ENCODE results near the gene YTHDC1.
"Not testable (repeated sequence)": the region's sequence is repeated elsewhere in the genome, so short reads cannot be mapped to it uniquely, and the experiment has no call there.

The YTHDC1 gene

GRCh38 chr4:68287704-68288392 is 62.0 kb downstream of the YTHDC1 start:
- DNase-seq: no peak

DNA sequence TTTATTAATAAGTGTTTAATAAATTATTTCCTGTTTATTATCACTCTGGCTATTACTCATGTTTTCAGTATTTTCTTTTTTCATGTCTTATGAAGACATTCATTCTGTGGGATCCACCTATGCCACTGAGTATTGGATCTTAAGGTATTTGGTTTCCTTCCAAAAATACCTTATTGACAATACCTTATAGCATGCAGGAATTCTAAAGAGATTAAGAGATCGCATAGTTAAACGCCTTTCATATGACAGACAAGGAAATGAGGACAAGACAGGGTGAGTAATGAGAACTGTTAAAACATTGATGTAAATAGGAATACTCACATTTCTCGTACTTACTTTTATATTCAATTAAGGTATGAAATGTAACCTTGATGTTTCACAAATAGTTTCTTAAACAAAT is 66.2 kb downstream of the YTHDC1 start:
- no peak for DNase-seq

GRCh38 chr4:68283095-68283494 is 66.8 kb downstream of the YTHDC1 start:
- DNase-seq: no peak

DNA sequence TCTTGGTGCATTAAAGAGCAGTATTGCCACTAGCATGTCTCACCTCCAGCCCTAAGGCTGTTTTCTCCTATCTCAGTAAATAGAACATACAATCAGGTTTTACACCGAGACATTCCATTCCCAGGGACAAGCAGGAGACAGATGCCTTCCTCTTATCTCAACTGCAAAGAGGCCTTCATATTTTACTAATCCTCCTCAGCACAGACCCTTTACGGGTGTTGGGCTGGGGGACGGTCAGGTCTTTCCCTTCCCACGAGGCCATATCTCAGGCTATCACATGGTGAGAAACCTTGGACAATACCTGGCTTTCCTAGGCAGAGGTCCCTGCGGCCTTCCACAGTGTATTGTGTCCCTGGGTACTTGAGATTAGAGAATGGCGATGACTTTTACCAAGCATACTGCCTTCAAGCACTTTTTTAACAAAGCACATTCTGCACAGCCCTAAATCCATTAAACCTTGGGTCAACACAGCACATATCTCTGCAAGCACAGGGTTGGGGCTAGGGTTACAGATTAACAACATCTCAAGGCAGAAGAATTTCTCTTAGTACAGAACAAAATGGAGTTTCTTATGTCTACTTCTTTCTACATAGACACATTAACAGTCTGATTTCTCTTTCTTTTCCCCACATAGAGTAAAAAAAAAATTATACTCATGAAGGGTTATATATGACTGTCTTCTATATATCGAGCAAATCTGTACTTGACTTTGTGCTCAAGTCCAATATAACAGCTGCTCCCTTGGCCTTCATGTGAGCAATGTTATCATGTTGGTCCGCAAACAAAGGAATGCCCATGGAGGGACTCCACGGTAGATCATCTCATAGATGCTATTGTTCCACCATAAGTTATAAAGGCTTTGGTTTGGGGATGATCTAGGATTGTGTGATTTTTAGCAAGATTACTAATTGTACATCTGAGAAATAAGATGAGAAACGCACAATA is 67.8 kb downstream of the YTHDC1 start:
- DNase-seq: not testable (repeated sequence)

DNA sequence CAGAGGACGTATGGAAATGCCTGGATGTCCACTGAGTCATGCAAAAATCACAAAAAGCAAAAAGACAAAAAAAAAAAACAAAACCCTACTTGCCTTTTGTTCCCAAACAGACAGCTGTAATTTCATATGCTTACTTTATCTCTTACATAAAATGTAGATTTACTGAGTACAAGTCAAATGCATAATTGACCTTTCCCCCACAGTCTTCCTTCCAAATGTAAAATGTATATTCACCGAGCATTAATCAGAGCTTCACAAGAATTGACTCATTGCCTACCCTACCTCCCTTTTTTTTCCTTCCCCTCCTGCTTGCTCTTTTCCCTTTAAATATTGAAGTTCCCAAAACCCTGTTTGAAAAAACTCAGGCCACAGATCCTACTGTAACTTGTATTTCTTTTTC is 71.9 kb downstream of the YTHDC1 start:
- DNase-seq: no peak

DNA sequence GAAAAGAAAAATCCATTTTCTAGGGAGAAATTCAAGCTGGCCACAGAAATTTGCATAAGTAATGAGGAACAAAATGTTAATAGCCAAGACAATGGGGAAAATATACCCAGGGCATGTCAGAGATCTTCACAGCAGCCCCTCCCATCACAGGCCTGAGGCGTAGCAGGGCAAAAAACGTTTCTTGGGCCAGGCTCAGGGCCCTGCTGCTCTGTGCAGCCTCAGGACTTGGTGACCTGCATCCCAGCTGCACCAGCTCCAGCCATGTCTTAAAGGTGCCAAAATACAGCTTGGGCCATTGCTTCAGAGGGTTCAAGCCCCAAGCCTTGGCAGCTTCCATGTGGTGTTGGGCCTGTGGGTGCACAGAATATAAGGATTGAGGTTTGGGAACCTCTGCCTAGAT is 72.3 kb downstream of the YTHDC1 start:
- DNase-seq: no peak

GRCh38 chr4:68272860-68273259 is 77.0 kb downstream of the YTHDC1 start:
- no peak for DNase-seq

- no peak for DNase-seq
These were observed 77.5 kb downstream of the YTHDC1 start for GRCh38 chr4:68272380-68272779.

GRCh38 chr4:68271851-68272357 is 78.0 kb downstream of the YTHDC1 start:
- DNase-seq: no peak

- DNase-seq: no peak
These were observed 82.4 kb downstream of the YTHDC1 start for GRCh38 chr4:68267433-68267944.

DNA sequence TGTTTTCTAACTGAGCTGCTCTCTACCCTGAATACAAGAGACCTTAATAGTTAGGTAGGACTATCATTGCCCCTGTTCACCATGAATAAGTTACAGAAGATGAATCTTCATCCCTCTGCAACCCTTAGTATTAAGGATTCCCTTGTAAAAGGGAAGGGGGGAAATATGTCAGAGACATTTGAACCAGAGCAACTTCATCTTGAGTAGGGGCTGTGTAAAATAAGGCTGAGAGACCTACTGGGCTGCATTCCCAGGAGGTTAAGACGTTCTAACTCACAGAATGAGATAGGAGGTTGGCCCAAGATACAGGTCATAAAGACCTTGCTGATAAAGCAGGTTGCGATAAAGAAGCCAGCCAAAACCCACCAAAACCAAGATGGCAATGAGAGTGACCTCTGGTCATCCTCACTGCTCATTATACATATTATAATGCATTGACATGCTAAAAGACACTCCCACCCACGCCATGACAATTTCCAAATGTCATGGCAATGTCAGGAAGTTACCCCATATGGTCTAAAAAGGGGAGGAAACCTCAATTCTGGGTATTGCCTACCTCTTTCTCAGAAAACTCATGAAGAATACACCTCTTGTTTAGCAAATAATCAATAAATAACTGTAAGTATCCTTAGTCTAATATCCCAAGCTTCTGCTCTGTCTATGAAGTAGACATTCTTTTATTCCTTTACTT is 84.9 kb downstream of the YTHDC1 start:
- DNase-seq: no peak
